Stimulated activated CD4-positive, alpha-beta T cell treated with anti-CD3 and anti-CD28 coated beads, Interleukin-4, amount 100 ng/mL, for 1 hour (primary cell): ENCODE measurements around the gene KCNMA1.

Experiments used
- DNase-seq: peaks from one replicate; pipeline ENCODE4 v3.0.0-alpha.2; 2020

The KCNMA1 gene

DNA sequence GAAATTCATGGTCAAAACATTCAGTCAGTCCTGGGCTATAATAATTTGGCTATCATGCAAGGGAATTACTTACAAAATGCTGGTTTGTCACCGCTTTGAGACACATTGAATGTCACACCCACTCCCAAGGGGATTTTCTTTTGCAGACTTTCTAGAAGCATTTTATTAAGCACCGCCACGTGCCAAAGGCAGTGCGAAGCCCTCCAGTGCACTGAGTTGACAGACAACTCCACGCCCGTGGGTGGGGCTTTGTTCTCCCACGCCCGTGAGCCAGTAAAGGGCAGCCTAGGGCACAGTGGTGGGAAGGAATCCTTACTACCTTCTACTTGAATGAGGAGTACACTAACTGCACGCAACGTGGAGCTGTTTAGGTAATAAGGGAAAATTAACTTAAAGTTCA lies 515.8 kb downstream of the KCNMA1 start:
- no peak for DNase-seq

GRCh38 chr10:77120666-77121376 lies 516.8 kb downstream of the KCNMA1 start:
- DNase-seq: no peak

DNA sequence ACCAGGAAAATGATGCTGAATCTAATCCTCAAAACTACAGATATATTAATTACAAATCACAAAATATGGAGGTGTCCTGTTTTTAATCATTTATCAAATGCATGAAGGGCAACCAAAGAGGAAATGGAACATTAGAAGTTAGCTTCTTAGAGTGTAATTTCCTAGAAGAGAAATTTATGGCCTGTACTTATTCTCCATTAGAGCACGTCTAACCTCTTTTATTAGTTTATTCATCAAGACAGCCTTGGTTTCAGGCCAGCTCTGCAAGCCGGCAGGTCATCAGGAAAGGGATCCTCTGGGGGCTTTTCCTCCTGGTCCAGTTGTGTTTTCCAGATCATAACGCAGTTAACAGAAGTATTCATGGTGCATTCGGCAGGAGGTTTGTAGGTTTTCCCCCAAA lies 517.6 kb downstream of the KCNMA1 start:
- no peak for DNase-seq

GRCh38 chr10:77118603-77119282 lies 518.9 kb downstream of the KCNMA1 start:
- no peak for DNase-seq

DNA sequence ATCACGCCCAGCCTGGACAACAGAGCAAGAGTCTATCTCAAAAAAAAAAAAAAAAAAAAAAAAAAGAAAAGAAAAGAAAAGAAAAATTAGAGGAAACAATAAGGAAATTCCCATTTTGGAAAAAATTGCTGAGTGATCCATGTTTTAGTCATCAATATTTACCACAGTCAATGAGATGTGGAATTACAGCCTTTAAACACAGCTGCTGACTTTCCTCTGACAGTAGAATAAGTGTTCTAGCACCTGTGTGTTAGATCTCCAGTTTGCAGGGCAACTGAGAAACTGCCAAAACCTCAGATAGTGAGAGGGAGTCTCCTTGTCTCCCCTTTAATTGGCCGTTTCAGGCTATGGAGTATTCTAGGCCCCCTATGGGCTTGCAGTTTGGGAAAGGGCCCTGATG lies 520.1 kb downstream of the KCNMA1 start:
- DNase-seq: no peak

GRCh38 chr10:77116904-77117303 lies 520.7 kb downstream of the KCNMA1 start:
- no peak for DNase-seq

- DNase-seq: no peak
Measured at GRCh38 chr10:77114181-77114821, 523.3 kb downstream of the KCNMA1 start.

- DNase-seq: no peak
Measured at GRCh38 chr10:77111611-77112550, 525.7 kb downstream of the KCNMA1 start.

- DNase-seq: no peak
Measured at GRCh38 chr10:77110757-77111156, 526.9 kb downstream of the KCNMA1 start.

DNA sequence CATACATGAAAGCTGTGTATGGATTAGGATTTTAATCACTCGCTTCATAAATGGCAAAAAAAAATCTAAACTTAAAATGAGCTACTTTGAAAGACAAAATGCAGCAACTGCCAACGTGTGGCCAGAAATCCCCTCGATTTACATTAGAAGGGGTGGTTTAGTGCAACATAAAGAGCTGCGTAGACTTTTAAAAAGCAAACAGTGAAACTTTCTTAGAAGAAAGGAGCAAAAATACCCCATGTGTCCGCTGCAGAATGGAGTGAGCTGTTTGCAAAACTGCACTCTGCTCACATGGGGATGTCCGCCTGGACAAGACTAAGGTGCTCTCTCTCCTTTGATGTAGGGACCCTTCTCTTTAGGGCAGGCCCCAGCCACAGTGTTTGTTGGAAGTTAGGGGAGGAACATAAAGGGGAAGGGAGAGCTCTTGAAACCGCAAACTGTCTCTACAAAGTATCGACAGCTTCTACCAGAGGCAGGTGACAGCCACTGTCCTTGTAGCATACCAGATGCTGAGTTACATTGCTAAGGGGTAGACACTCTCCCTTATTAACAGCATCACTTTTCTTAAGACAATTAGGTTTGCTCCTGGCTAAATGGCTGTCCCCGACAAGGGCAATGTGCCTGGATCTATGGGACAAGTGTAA lies 528.1 kb downstream of the KCNMA1 start:
- no peak for DNase-seq

DNA sequence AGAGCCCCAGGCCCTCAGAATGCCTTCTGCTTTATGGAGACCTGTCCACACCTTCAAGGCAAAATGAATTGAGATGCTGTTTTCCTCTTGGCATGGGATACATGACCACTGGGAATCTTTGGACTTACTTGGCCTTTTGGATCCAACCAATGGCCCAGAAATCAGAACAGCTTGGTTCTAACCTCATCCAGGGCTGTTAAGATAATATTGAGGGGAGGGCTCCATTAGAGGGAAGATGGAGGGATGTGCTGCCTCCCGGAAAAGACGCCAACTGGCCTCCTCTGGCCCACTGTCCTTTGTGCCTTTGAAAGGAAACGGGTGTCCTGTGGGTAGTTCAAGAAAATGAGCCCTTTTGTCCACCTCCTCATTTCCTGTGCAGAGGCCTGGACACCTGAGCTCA lies 530.9 kb downstream of the KCNMA1 start:
- no peak for DNase-seq

DNA sequence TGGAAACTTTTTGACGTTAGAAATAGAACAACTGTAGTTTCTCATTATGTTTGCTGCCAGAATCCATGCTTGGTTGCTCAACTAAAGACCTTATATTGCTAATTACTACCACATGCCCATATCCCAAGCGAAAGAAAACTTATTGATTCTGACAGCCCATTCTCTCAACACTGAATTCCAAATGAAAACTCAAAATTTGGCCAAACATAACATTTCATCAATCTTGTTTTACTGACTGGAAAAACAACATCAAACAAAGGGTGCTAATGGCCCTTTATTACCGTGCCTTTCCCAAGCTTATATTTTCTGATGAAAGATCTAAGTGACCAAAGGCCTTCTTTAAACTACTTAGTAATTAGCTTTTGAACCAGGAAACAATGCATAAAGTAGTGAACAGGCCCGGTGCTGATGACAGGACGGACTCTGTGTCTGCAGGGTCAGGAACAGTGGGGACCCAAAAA lies 531.8 kb downstream of the KCNMA1 start:
- no peak for DNase-seq

DNA sequence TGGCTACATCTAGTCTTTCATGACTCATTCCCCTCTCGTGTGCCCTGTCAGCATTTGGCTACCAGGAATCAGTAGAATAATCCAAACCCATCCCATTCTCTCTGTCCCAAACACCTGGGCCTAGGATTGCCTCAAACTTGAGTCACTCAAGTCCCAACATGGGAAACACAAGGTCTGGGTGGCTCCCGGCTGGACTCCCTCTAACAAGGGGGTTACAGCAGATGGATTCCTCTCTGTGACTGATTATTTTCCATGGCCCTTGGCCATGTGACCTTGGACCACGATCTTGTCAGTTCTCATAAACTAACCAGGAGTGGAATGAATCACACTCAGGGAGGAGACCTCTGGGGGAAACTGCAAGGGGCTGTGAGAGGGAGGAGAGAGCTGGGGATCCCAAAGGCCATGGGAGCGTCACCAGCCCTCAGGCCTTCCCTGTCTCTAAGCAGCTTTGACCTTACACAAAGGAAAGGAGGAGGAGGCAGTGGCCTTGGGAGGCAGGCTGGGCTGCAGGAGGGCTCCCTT lies 533.1 kb downstream of the KCNMA1 start:
- DNase-seq: no peak

DNA sequence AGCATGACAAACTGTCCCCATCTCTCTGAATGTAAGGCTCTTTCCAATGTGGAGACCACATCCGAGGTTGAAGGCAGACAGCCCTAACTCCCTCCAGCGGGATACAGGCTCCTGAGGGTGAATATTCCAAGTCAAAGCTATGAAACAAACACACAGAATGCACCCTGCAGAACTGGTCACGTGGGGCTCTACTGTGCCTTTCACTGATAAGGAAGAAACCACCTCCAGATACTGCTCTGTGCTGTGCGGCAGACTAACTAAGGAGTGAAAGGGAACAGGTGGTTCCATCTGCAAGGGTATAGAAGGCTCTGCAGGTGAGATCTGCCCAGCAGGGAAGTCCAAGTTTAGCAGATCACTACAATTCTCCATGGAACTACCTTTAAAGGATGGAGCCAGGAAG lies 534.4 kb downstream of the KCNMA1 start:
- no peak for DNase-seq

DNA sequence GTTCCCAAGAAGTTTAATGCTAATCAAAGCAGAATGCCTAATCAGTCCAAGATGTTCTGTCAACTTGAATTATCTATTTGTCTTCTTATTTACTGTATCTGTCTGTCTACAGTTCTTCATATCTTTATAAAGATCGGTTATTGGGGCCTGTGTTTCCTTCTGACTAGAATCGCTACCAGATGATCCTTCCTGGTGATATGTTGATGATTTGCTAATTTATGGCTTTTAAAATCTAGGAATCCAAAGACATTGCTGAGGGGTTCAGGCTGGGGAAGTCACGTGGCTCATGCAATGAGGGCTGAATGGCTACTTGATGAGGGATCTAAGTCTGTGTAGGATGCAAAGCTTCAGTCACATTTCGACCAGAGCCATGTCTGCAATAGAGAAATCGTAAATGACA lies 536.3 kb downstream of the KCNMA1 start:
- no peak for DNase-seq

GRCh38 chr10:77099136-77099535 lies 538.5 kb downstream of the KCNMA1 start:
- DNase-seq: no peak

- DNase-seq: no peak
Measured at GRCh38 chr10:77097625-77098024, 540.0 kb downstream of the KCNMA1 start.

DNA sequence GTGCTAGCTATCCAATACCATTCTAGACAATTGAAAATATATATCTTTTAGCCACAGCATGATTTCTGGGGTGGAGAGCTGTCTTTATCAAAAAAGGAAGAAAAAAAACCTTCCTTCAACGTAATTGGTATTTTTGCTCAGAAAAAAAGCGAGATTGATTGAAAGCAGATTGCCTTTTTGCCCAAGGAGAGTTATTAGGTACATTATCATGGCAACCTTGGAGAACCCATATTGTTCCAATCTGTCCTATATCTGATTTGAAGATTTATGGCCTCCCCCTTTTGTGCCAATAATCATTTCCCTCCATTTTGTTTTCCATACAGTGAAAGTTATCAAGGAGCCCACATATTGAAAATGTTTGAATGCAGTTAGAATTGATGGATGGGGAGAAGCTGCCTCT lies 544.5 kb downstream of the KCNMA1 start:
- no peak for DNase-seq

GRCh38 chr10:77091597-77092165 lies 545.9 kb downstream of the KCNMA1 start:
- DNase-seq: no peak

DNA sequence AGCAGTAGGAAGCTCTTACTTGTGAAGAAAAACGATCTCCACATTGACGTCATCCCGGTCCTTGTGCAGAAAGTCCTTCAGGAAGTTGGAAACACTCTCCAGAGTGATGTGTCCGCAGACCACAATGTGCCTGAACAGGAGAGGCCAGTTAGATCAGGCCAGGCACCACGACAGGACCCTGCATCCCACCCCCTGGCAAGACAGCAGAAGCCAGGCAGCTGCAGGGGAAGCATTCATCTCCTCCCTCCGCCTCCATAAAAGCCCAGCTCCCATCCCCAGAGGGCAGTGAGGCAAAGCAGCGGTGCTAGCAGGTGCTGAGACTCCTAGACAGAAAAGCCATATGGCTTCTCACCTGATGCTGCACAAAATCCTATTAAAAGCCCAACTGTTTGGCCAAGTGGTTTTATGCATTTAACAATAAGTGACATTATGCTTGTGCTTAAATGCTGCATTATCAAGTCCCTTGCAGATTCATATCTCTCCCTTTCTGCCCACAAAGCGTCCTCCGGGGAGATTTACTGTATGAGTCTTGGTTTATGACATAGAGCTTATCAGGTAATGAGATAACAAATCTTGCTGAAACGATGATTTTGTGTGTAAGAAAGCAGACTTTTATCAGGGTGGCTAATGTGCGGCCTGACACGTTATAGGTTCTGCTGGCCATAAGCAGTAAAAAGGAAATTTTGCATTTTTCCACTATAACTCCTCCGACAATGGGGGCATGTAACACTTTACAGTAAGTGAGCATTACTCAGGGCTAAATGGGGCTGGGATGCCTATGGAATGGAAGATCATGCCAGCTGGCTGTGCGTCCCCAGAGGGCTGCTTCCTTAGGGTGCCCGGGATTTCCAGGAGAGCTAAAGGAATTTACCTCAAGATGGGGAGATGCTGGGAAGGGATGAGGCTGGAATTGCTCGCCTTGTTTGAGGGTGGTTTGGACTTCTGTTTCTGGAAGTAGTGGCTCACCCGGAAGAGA lies 546.9 kb downstream of the KCNMA1 start:
- no peak for DNase-seq

GRCh38 chr10:77087366-77087765 lies 550.2 kb downstream of the KCNMA1 start:
- no peak for DNase-seq
